Left kidney (tissue), 2 donors: Measurements from ENCODE around the gene CTAGE4. TPM values are rescaled to one million over a fixed set of nuclear protein-coding genes. Genes with fewer than 3 reads are reported as not detected.
"Not testable (repeated sequence)": the region's sequence is repeated elsewhere in the genome, so short reads cannot be mapped to it uniquely, and the experiment has no call there.

Experiments
- DNase-seq: peaks from one replicate; pipeline ENCODE4 v3.0.0-alpha.2; 2013
- polyA plus RNA-seq: library from polyadenylated mRNA; unstranded; fragments of 120-200 nt; gene quantifications from one replicate; pipeline ENCODE4 v1.2.1, GENCODE V29; 2013; ENCODE audit not compliant: insufficient read length

CTAGE4 gene
- polyA plus RNA-seq, 1 donor = 1.0 TPM

GRCh38 chr7:144203086-144203485, 19.8 kb downstream of the CTAGE4 start:
- DNase-seq = not testable (repeated sequence)

- DNase-seq = not testable (repeated sequence)
Observed at GRCh38 chr7:144205306-144205705, 22.0 kb downstream of the CTAGE4 start.

GRCh38 chr7:144217200-144217599, 33.9 kb downstream of the CTAGE4 start:
- DNase-seq = not testable (repeated sequence)

GRCh38 chr7:144218581-144218980, 35.3 kb downstream of the CTAGE4 start:
- not testable (repeated sequence) for DNase-seq

GRCh38 chr7:144219149-144219548, 35.9 kb downstream of the CTAGE4 start:
- not testable (repeated sequence) for DNase-seq

- DNase-seq = not testable (repeated sequence)
Observed at GRCh38 chr7:144220531-144220930, 37.3 kb downstream of the CTAGE4 start.

- not testable (repeated sequence) for DNase-seq
Observed at GRCh38 chr7:144223675-144224074, 40.4 kb downstream of the CTAGE4 start.

- not testable (repeated sequence) for DNase-seq
Observed at GRCh38 chr7:144226866-144227265, 43.6 kb downstream of the CTAGE4 start.

- not testable (repeated sequence) for DNase-seq
Observed at GRCh38 chr7:144228810-144229209, 45.5 kb downstream of the CTAGE4 start.

- DNase-seq = not testable (repeated sequence)
Observed at GRCh38 chr7:144231027-144231426, 47.8 kb downstream of the CTAGE4 start.

- DNase-seq = not testable (repeated sequence)
Observed at GRCh38 chr7:144233039-144233438, 49.8 kb downstream of the CTAGE4 start.

Other genes starting within 250 kb of the CTAGE4 start
- not detected for gene OR2F2, start 248.2 kb upstream of the CTAGE4 start, polyA plus RNA-seq
- gene OR2F1, start 228.6 kb upstream of the CTAGE4 start, polyA plus RNA-seq = 0.45 TPM
- gene OR6B1, start 183.1 kb upstream of the CTAGE4 start, polyA plus RNA-seq = not detected
- gene OR2A5, start 134.5 kb upstream of the CTAGE4 start, polyA plus RNA-seq = 0.18 TPM
- 0.22 TPM for gene OR2A25, start 113.7 kb upstream of the CTAGE4 start, polyA plus RNA-seq
- 0.05 TPM for gene OR2A12, start 97.2 kb upstream of the CTAGE4 start, polyA plus RNA-seq
- gene OR2A2, start 73.9 kb upstream of the CTAGE4 start, polyA plus RNA-seq = not detected
- gene OR2A14, start 60.3 kb upstream of the CTAGE4 start, polyA plus RNA-seq = not detected
- gene ARHGEF35, start 12.4 kb downstream of the CTAGE4 start, polyA plus RNA-seq = 24.0 TPM
- 1.8 TPM for gene OR2A42, start 56.1 kb downstream of the CTAGE4 start, polyA plus RNA-seq
- 9.4 TPM for gene OR2A7, start 81.3 kb downstream of the CTAGE4 start, polyA plus RNA-seq
- gene CTAGE8, start 85.8 kb downstream of the CTAGE4 start, polyA plus RNA-seq = 12.3 TPM
- 1.2 TPM for gene OR2A1, start 129.0 kb downstream of the CTAGE4 start, polyA plus RNA-seq
- gene ARHGEF5, start 171.9 kb downstream of the CTAGE4 start, polyA plus RNA-seq = 18.8 TPM
- gene NOBOX, start 220.2 kb downstream of the CTAGE4 start, polyA plus RNA-seq = not detected